Islet of Langerhans (tissue), 1 donor: ENCODE results near the gene CTAGE4.
"Not testable (repeated sequence)": the region's sequence is repeated elsewhere in the genome, so short reads cannot be mapped to it uniquely, and the experiment has no call there.

Source experiments
- FAIRE-seq: peaks from one replicate; lab custom pipeline; 2011; peaks lifted over from hg19 to GRCh38; lab: Jason Lieb, UNC

The CTAGE4 gene

GRCh38 chr7:144183166-144183565 is at the start of gene CTAGE4:
Gene CTAGE4 (plus strand): TSS chr7:144183466. CDS start chr7:144183504, 38 bp downstream.
- FAIRE-seq = not testable (repeated sequence)

GRCh38 chr7:144134116-144134515 is 49.1 kb upstream of the CTAGE4 start:
- FAIRE-seq = no peak

GRCh38 chr7:144137501-144137900 is 45.8 kb upstream of the CTAGE4 start:
- FAIRE-seq = no peak

- FAIRE-seq = no peak
Measured at GRCh38 chr7:144142187-144142586, 41.1 kb upstream of the CTAGE4 start.

GRCh38 chr7:144144426-144144825 is 38.8 kb upstream of the CTAGE4 start:
- FAIRE-seq = no peak

GRCh38 chr7:144148224-144148827 is 34.9 kb upstream of the CTAGE4 start:
- FAIRE-seq = no peak

GRCh38 chr7:144158861-144159260 is 24.4 kb upstream of the CTAGE4 start:
- no peak for FAIRE-seq

- FAIRE-seq = no peak
Measured at GRCh38 chr7:144164784-144165183, 18.5 kb upstream of the CTAGE4 start.

- not testable (repeated sequence) for FAIRE-seq
Measured at GRCh38 chr7:144171594-144172350, 11.5 kb upstream of the CTAGE4 start.

GRCh38 chr7:144174613-144175012 is 8.7 kb upstream of the CTAGE4 start:
- FAIRE-seq = no peak

- FAIRE-seq = not testable (repeated sequence)
Measured at GRCh38 chr7:144178380-144179164, 4.7 kb upstream of the CTAGE4 start.

GRCh38 chr7:144179165-144179479 is 4.1 kb upstream of the CTAGE4 start:
- FAIRE-seq = not testable (repeated sequence)

GRCh38 chr7:144187848-144188247 is 4.6 kb downstream of the CTAGE4 start:
- FAIRE-seq = not testable (repeated sequence)

- FAIRE-seq = not testable (repeated sequence)
Measured at GRCh38 chr7:144188578-144189171, 5.4 kb downstream of the CTAGE4 start.

GRCh38 chr7:144193782-144194181 is 10.5 kb downstream of the CTAGE4 start:
- not testable (repeated sequence) for FAIRE-seq

- not testable (repeated sequence) for FAIRE-seq
Measured at GRCh38 chr7:144194453-144194852, 11.2 kb downstream of the CTAGE4 start.

- not testable (repeated sequence) for FAIRE-seq
Measured at GRCh38 chr7:144195212-144195872, 12.1 kb downstream of the CTAGE4 start, which contains the start of gene ARHGEF35. Gene ARHGEF35 (minus strand): TSS chr7:144195833. CDS start chr7:144188383, 7,450 bp downstream.

GRCh38 chr7:144198934-144199333 is 15.7 kb downstream of the CTAGE4 start:
- not testable (repeated sequence) for FAIRE-seq

GRCh38 chr7:144201978-144202377 is 18.7 kb downstream of the CTAGE4 start:
- FAIRE-seq = not testable (repeated sequence)

GRCh38 chr7:144203086-144203485 is 19.8 kb downstream of the CTAGE4 start:
- FAIRE-seq = not testable (repeated sequence)

GRCh38 chr7:144205306-144205705 is 22.0 kb downstream of the CTAGE4 start:
- FAIRE-seq = not testable (repeated sequence)

- FAIRE-seq = not testable (repeated sequence)
Measured at GRCh38 chr7:144217200-144217599, 33.9 kb downstream of the CTAGE4 start.
